OCI-LY3 (cell line): ENCODE measurements around the gene DAB2.

ENCODE experiments used
- H2AFZ ChIP-seq: fragments of 200-600, 300-600 bp; shearing (Covaris generic); 2 replicates; pipeline ENCODE4 v1.6.0; 2014; ENCODE audit warnings: antibody characterized with exemption, low read depth, low read length
- H3K27ac ChIP-seq: fragments of 200-600, 300-600 bp; sonication (generic); 2 replicates; pipeline ENCODE4 v1.5.1; 2014; ENCODE audit warnings: mild to moderate bottlenecking, low read length, moderate library complexity, mixed read lengths
- H3K27me3 ChIP-seq: fragments of 200-600, 300-600 bp; sonication (generic); 2 replicates; pipeline ENCODE4 v1.6.1; 2014; ENCODE audit warnings: low read depth, low read length, mixed read lengths
- H3K36me3 ChIP-seq: fragments of 200-600, 300-600 bp; sonication (generic); replicated peaks from 2 replicates; pipeline ENCODE3; 2014; ENCODE audit warnings: low read depth, low read length, mixed read lengths
- H3K4me1 ChIP-seq: fragments of 300-600, 200-600 bp; sonication (generic); 2 replicates; pipeline ENCODE4 v1.6.1; 2014; ENCODE audit warnings: low read length, mixed read lengths
- H3K4me2 ChIP-seq: fragments of 200-600, 300-600 bp; sonication (generic); 2 replicates; pipeline ENCODE4 v1.6.1; 2014; ENCODE audit warnings: low read length, mixed read lengths
- H3K4me3 ChIP-seq: fragments of 300-600, 200-600 bp; sonication (generic); 2 replicates; pipeline ENCODE4 v1.5.1; 2014; ENCODE audit warnings: antibody characterized with exemption, mild to moderate bottlenecking, low read length, moderate library complexity
- H3K79me2 ChIP-seq: fragments of 300-600, 200-600 bp; shearing (Covaris generic); 2 replicates; pipeline ENCODE4 v1.6.1; 2014; ENCODE audit warnings: mild to moderate bottlenecking, low read length, mixed read lengths
- H3K9ac ChIP-seq: fragments of 300-600, 200-600 bp; shearing (Covaris generic); 2 replicates; pipeline ENCODE4 v1.6.0; 2014; ENCODE audit warnings: mild to moderate bottlenecking, low read length, moderate library complexity
- H3K9me3 ChIP-seq: fragments of 200-600, 300-600 bp; shearing (Covaris generic); 2 replicates; pipeline ENCODE4 v1.6.1; 2014; ENCODE audit warnings: low read length, mixed read lengths; ENCODE audit not compliant: insufficient read depth
- H4K20me1 ChIP-seq: fragments of 200-600, 300-600 bp; sonication (generic); 2 replicates; pipeline ENCODE4 v1.6.1; 2016; ENCODE audit warnings: low read length, mixed read lengths; ENCODE audit not compliant: insufficient read depth
- EZH2phosphoT487 ChIP-seq: fragments of 200-600 bp; shearing (Covaris generic); IDR thresholded peaks from 2 replicates; pipeline ENCODE4 v1.6.1; 2018; ENCODE audit warnings: antibody characterized with exemption, mixed run types, low read depth
- TF ChIP-seq, protein P1 (sequence below): fragments of 200-600, 300-600 bp; sonication (generic); IDR thresholded peaks from 2 replicates; pipeline ENCODE4 v1.5.1; 2014; ENCODE audit warnings: antibody characterized with exemption, low read length, low read depth

Gene DAB2

DNA sequence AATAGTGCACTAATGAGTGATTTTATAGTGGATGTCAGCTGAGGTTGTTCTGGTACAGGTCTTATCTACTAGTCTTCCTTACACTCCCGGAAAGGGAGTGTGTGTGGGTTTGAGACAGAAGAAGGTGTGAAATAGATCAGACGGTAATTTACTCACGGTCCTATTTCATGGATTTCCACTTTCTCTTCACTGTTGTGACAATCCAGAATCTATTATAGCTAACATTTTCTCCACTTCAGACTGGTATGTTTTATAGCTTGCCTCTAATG is 53.5 kb downstream of the DAB2 start:
- Histone ChIP-seq H3K27me3 (no peaks in the 10 kb centered on the region), H3K4me3 (no peak overlapping the region), H3K79me2 (no peaks in the 10 kb centered on the region), H3K9me3 (no peaks in the 10 kb centered on the region), H3K27ac (no peak overlapping the region), H4K20me1 (no peaks in the 10 kb centered on the region), H2AFZ (no peak overlapping the region), H3K9ac (no peak overlapping the region), H3K4me2 (no peak overlapping the region), H3K36me3 (no peaks in the 10 kb centered on the region), H3K4me1 (peaks cover 5% of the 10 kb centered on the region; the same call in 1 of the 2 replicates)
- no peak for TF ChIP-seq EZH2phosphoT487
- TF ChIP-seq, protein P1, sequence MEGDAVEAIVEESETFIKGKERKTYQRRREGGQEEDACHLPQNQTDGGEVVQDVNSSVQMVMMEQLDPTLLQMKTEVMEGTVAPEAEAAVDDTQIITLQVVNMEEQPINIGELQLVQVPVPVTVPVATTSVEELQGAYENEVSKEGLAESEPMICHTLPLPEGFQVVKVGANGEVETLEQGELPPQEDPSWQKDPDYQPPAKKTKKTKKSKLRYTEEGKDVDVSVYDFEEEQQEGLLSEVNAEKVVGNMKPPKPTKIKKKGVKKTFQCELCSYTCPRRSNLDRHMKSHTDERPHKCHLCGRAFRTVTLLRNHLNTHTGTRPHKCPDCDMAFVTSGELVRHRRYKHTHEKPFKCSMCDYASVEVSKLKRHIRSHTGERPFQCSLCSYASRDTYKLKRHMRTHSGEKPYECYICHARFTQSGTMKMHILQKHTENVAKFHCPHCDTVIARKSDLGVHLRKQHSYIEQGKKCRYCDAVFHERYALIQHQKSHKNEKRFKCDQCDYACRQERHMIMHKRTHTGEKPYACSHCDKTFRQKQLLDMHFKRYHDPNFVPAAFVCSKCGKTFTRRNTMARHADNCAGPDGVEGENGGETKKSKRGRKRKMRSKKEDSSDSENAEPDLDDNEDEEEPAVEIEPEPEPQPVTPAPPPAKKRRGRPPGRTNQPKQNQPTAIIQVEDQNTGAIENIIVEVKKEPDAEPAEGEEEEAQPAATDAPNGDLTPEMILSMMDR = no peak

DNA sequence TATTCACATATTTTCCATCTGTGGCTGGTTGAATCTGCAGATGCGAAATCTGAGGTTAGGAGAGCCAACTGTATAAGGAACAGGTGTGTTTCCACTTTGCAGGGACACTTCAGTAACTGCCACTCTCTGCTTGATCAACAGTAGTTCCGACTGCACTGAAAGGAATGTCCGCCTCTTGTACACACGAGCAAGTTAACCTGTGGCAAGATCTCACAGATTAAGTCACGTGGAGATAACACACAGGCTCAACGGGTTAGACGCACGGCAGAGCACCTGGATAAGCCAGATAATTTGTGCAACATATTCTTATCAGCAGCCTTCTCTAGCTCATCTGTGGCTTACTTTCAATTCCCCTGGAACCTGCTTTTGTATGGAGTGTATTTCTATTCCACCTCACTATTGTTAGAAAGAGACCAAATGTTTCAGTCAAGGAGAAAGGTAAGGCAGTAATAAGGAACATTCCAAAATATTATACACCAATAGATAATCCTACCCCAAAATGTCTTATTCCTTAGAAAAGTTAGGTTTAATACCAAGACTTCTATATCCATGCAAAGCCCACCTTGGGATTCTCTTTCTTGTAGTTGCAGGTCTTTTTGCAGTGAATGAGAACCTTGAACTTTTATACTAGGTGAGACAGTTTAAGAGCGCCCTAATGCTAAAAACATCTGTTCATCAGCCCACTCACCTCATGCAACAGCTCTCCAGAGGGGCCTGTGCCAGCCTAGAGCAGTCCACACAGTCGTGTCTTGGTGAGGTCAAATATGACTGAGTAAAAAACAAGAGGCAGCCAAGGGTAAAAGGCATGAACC is 54.0 kb downstream of the DAB2 start:
- no peak for TF ChIP-seq EZH2phosphoT487
- TF ChIP-seq, protein P1 = no peak
- Histone ChIP-seq H3K4me2 (no peak overlapping the region), H3K4me1 (peaks cover 5% of the 10 kb centered on the region; the same call in 1 of the 2 replicates), H3K9ac (no peak overlapping the region), H3K36me3 (no peaks in the 10 kb centered on the region), H4K20me1 (no peaks in the 10 kb centered on the region), H2AFZ (no peak overlapping the region), H3K79me2 (no peaks in the 10 kb centered on the region), H3K9me3 (no peaks in the 10 kb centered on the region), H3K27ac (no peak overlapping the region), H3K27me3 (no peaks in the 10 kb centered on the region), H3K4me3 (no peak overlapping the region)

DNA sequence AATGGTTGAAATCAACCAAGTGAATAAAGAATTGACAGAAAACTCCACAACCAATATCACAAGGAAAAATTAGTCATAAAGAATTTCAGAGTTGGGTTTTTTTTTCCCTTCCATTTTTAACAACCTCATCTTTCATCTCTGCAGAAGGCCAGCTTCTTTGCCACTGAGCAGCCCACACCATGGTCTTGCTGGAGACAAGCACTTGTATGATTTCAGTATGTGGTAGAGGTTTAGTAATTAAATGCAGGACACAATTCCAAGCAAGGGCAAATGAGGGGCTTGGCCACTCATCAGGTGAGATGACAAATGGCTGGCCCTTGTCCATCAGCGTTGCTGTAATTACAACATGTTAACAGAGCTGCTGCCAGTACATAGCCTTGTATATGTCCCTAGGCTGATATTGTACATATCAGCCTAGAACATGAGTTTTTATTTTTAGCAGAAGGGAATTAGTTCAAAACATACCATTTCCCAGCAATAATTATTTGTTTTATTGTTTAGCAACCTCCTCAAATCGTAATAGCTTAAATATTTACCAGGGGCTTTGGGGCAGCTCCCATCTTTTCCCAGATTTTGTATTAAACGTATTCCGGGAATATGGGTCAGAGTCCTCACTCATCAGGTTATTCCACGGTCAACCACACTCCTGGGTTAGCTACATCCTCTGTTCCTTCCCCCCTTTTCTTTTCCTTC is 55.5 kb downstream of the DAB2 start:
- Histone ChIP-seq H3K4me1 (0 out of 2 replicates have a peak, but pooled peaks cover under 1% of the 10 kb centered on the region), H3K36me3 (no peaks in the 10 kb centered on the region), H3K4me2 (no peak overlapping the region), H3K27ac (no peak overlapping the region), H3K9ac (no peak overlapping the region), H3K79me2 (no peaks in the 10 kb centered on the region), H4K20me1 (no peaks in the 10 kb centered on the region), H3K4me3 (no peak overlapping the region), H3K27me3 (no peaks in the 10 kb centered on the region), H3K9me3 (no peaks in the 10 kb centered on the region), H2AFZ (no peak overlapping the region)
- TF ChIP-seq, protein P1 = no peak
- no peak for TF ChIP-seq EZH2phosphoT487

DNA sequence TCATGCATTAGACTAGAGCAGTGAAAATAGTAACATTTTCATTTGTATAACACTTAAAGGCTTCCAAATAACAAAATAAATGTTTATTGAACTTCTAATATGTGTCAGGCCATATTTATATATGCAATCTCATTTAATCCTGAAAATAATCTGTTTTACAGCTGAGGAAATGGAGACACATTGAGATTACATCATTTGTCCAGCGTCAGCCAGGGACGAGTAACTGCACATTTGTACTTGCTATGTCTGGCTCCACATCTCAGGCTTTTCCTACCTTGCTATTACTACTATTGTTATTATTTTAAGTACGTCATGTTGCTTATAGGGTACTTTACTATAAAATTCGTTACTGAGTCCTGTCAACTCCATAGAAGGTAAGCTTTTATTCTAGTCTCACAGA is 56.7 kb downstream of the DAB2 start:
- Histone ChIP-seq H3K27me3 (no peaks in the 10 kb centered on the region), H3K4me1 (no peaks in the 10 kb centered on the region), H2AFZ (no peak overlapping the region), H3K27ac (no peak overlapping the region), H3K9ac (no peak overlapping the region), H3K4me3 (no peak overlapping the region), H3K9me3 (no peaks in the 10 kb centered on the region), H4K20me1 (no peaks in the 10 kb centered on the region), H3K79me2 (no peaks in the 10 kb centered on the region), H3K4me2 (no peak overlapping the region), H3K36me3 (no peaks in the 10 kb centered on the region)
- TF ChIP-seq EZH2phosphoT487 = no peak
- TF ChIP-seq, protein P1 = no peak
